NCI-H2171 (cell line): ENCODE data around the gene CEBPA.

Source experiments
- DNase-seq: peaks from one replicate; lab custom pipeline; 2025; lab: John Stamatoyannopoulos, UW

CEBPA gene

GRCh38 chr19:33287438-33287837 lies 14.9 kb downstream of the CEBPA start:
- no peak for DNase-seq

GRCh38 chr19:33286899-33287298 lies 15.4 kb downstream of the CEBPA start:
- no peak for DNase-seq

DNA sequence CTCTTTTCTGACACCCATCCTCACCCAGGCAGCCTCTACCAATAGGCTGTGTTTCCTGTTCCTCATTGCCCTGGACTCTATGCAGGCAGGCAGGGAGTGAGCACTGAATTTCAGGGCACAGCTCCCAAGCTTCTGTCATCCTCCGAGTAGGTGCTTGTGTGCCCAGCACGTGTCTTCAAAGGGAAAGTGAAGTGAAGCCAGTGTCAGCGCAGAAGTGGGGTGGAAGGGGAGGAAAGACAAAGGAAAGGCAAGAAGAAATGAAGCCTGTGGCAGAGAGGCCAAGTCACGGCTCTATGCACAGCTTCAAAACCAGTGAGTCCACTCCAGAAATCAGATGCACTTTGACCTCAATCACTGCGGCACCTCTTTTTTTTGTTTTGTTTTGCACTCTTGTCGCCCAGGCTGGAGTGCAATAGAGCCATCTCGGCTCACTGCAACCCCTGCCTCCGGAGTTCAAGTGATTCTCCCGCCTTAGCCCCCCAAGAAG lies 16.9 kb downstream of the CEBPA start:
- no peak for DNase-seq

GRCh38 chr19:33284756-33285155 lies 17.6 kb downstream of the CEBPA start:
- no peak for DNase-seq

DNA sequence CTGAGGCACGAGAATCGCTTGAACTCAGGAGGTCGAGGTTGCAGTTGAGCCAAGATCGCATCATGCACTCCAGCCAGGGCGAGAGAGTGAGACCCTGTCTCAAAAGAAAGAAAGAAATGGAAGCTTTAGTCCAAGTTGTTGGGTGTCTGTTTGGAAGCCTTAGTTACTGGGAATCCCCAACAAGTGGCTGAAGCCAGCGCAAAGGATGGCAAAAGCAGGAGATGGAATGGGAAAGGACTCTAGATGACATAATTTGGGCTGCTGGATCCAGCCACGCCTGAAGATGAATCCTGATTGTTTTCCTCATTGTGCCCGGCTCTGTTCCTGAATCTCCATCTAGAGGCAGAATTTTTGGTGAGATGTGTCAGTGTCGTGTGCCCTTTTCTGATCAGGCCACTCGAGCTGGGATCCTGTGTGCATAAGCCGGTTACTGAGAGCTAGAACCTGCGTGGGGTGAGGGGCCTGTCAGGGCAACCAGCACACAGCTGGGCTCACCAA lies 18.1 kb downstream of the CEBPA start:
- no peak for DNase-seq

- DNase-seq = no peak
These were observed 18.7 kb downstream of the CEBPA start for GRCh38 chr19:33283589-33283988.

GRCh38 chr19:33282036-33282671 lies 20.2 kb downstream of the CEBPA start:
- DNase-seq = no peak

DNA sequence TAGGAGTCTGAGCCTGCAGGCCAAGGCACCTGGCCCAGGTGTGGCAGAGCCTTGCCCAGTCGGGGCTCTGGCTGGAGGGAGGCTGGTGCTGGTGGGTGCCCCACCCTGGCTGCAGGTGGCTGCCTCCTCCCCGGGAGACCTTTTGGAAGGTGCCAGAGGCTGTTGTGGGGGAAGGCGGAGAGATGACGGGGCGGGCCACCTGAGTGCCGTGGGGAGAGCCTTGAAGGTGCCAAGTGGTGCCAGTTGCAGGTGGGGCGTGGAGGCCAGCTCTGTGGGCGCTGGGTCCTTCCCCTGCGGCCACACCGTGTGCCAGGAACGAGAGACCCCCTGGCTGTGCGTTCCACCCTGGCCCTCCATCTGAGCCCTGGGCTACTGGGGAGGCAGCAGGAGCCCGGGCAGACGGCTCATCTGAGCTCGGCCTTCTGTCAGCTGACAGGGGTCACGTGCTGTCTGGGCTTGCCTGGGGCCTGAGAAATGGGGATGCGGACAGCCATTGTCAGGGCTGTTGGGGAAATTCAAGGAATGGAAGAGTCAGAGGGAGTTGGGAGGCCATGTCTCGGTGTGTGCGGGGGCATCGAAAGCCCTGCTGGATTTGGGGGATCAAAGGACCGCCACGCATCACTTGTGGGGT lies 20.9 kb downstream of the CEBPA start:
- DNase-seq = no peak

DNA sequence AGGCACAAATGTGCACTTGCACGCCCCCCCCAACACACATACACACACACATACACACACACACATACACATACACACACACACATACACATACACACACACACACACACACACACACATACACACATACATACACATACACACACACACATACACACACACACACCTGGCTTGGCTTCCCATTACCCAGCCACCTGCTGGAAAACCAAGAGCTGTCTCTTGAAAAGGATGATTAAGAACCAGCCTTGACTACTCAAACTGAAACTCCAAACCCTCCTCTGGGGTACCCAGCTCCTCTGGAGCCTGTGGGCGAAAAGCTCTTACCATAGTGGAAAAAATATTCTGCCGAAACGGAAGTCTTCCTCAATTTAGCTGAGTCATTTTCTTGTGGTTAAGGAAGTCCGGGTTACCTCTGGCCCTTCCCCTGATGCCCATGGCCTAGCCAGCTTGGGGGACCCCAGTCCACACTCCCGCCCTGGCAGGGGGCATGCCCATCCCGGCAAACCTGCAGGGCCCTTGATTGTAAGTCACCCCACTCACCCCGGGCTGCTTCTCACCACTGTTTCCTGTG lies 21.9 kb downstream of the CEBPA start:
- no peak for DNase-seq

DNA sequence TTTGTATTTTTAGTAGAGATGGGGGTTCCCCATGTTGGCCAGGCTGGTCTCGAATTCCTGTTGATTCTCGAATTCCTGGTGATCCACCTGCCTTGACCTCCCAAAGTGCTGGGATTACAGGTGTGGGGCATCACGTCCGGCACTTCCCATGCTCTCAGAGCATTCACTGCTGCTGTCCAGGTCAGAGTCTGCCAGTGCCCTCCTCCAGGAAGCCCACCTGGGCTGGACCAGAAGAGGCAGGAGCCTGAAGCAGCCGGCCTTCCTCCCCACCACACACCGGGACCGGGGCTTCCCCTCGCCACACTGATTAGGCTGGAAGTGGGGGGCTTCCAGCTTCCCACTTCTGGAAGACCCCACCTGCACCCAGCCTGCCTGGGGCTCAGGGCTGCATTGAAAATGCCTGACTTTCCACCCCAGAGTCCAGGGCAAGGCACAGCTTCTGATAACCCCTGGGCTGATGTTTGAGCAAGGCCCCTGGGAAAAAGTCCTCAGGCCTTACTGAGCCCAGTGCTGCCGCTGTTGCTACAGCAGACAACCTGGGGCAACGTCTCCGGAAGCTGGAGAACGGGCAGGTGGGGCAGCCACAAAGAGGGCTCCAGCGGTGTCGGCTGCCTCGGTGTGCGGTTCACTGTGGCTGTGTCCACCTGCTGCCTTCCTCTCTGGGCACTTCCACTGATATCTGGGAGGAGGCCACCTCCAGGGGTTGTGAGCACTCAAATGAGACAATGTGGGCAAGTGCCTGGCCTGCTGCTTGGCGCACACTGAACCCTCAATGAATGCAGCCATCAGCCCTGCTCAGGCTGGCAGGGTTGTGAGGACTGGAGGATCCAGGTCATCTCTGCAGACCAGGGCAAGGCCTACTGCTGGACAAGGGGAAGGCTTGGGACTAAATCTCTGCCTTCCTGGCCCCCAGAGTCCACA lies 22.6 kb downstream of the CEBPA start:
- no peak for DNase-seq

DNA sequence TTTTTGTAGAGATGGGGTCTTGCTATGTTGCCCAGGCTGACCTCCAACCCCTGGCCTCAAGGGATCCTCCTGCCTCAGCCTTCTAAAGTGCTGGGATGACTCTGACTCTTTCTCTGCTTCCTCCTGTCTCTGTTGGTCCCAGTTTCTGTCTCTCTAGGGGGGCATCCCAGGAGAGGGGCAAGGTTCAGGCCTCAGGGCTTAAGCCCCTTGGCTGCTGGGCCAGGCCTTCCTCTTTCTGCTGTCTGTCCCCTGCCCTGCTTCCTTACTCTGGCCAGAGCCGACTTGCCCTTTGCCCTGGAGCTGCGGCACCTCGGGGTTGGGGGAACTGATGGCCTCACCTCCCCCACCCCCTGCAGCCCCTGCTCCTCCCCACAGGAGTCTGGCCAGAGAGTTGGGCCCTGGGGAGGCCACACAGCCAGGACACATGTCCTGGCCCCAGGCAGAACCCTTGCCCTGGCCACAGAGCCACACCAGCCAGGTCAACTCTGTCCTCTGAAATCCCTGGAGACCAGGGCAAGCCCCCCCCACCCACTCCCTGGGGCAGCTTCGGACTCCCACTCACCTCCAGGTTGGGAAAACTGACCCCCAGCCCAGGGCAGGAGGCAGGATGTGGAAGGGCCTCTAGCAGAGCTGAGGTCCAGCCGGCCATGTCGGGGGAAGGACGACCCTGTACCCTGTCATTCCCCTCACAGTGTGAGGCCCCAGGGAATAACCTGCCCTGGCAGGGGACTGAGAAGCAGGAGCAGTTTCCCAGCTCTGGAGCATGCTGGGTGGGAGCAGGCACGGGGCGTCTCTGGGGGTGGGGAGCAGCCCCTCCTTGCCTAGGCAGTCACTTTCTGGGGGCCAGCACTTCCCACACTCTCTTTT lies 23.7 kb downstream of the CEBPA start:
- DNase-seq = no peak

DNA sequence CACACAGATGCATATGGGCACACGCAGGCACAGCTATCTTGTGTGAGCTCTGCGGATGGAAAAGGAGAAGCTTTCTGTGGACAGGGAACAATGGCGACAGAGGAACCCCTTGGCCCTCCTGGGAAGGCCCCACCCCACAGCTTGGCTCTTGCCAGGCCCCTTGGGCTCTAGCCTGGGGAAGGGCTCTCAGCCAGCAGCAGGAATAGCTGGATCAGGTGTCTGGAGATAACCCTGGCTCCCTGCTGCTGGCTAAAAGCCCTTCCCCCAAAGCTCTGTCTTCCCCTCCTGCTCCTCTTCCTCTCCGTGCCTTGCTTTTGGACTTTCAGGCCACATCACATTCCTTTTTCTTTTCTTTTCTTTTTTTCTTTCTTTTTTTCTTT lies 24.3 kb downstream of the CEBPA start:
- no peak for DNase-seq

- DNase-seq = no peak
These were observed 24.9 kb downstream of the CEBPA start for GRCh38 chr19:33277434-33277833.

DNA sequence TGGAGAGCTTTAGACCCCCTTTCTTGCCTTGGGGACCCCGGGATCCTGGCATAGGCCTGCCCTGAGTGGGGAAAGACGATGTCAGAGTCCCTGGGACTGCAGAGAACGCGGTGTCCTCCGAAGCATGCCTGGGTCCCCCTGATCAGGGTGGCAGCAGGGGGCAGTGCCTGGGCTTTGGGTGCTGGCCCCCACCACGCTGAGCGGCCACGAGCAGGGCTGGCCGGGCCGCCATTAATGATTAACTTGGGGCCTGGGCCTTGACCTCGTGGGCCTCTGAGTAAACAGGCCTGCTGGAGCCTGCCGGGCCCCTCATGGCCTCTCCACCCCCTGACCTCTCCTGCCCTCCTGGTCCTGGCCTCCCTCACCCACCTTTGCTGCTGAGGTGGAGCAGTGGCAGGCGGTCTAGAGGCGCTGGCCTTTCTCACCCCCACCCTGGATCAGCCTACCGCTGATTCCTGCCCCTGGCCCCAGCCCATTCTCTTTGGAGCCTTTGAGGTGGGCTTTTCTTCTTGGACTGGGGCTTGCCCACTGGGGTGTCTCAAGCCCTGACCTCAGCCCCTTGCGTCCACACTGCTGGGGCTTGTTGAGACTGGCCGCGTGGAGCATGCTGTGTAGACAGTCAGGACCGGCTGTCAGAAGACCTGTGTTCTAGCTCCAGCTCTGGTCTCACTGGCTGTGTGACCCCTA lies 26.3 kb downstream of the CEBPA start:
- no peak for DNase-seq

- DNase-seq = no peak
These were observed 26.8 kb downstream of the CEBPA start for GRCh38 chr19:33275559-33275932.

DNA sequence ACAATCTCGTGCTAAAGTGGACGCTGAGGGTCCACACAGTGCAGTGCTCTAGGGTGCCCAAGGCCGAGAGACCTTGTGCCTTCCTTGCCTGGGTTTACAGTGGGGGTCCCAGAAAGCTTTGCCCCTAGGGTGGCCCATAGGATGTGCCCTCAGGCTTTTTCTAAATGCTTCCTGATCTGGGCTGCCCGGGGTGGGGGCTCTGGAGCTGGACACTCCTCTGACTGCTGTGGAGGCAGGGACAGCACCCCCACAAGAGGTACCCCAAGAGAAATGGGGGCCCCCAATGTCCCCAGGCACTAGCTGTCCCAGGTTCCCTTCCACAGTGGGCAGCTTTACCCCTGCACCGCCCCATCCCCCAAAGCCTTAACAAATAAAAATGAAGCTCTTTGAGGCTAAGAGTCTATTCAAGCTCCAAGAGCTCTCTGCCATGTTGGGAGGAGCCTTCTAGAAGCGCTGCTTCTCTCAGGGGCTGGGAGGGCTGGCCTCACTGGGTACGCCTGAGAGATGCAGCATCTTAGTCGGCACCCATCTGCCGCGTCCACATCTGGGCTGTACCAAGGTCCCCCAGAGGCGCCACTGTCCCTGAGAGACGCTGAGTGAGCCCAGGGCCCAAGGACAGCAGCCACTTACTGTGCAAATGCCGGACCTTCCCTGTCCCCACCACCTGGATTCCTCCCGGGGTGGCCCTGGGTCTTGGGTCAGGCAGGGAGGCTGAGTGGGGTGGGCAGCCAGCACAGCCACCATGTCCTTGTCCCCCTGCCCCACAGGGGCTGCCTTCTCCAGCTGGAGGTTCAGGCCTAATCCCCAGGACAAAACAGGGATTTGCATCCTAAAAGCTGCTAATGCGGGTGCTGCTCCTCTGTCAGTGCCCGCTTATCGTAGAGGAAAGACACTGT lies 27.4 kb downstream of the CEBPA start:
- no peak for DNase-seq

- no peak for DNase-seq
These were observed 28.3 kb downstream of the CEBPA start for GRCh38 chr19:33273881-33274662.

DNA sequence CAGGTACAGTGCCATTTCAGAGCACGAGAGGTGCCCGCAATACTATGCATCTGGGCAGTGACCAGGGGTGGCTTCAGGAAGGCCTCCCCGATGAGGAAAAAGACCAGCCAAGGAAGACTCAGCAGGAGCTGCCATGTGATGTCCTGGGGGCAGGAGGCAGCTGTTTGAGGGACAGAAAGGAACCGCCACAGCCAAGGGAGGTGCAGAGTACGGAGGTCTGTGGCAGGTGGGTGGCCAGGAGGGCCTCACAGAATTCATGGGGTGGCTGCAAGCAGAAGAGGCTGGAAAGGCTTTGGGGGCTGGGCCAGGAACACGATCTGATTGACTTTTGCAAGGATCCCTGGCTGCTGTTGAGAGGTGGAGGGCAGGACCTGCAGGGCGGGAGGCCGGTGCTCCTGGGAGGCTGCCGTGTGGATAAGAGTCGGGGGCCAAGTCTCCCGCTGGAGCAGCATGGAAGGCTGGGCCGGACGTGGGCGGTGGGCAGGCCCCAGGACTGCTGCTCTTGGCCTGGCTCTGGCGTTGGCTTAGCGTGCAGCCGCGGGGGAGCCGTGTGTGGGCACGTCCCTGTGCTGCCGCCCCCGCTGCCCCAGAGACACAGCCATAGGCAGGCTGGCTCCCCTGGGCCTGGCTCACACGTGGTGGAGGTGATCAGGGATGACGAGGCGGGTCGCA lies 29.1 kb downstream of the CEBPA start:
- DNase-seq = no peak
